Measurements from ENCODE around the gene RNF220.
A peak's percentile ranks its signal among the peaks of the same experiment; 100 is the strongest.
"Not testable (repeated sequence)": the region's sequence is repeated elsewhere in the genome, so short reads cannot be mapped to it uniquely, and the experiment has no call there.

The RNF220 gene

DNA sequence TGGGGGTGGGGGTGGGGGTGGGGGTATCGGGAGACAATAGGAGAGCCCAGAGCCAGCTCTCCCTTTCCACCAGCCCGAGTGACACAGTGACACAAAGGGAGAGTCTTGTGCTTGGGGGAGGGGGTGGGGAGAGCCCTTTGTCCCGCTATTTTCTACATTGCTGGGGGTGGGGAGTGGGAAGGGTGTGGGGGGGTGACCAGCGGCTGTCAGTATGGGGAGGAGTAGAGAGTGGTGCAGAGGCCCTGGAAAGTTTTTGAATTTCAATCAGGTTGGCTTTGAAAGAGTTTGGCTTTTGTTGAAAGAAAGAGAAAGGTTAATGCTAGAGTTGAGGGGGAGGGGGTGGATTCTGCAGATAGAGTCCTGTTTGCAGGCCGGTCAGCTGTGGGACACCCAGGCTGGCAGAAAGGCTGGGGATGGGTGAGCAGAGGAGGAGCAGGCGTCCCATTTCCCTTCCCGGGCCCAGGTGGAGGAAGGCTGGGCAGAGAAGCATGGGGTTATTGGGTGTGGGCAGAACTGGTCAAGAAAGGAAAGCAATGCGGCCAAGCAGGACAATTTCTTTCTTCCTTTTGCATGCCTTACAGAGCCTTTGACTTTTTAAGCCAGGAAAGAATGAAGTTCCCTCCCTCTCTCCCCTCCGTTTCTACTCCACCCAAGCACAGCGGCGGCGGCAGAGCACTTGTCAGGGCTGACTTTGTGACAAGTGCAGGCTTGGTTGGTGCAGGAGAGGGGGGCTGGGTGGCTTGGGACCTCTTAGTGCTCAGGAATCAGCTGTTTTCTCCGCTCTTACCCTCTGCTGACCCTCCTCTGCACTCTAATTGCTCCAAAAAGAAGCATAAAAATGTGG, 96.2 kb downstream of the RNF220 start:
- no peak overlapping the region for H3K4me3 ChIP-seq (ENCODE audit: low read depth, low read length)
- H3K9ac ChIP-seq (ENCODE audit: low read length) = no peak overlapping the region
- no peaks in the 10 kb centered on the region for H3K9me3 ChIP-seq (ENCODE audit: insufficient read depth, low read depth, low read length)
- H2AFZ ChIP-seq (ENCODE audit: insufficient read depth, low read length, poor library complexity) = no peak overlapping the region
- peaks cover 4% of the 10 kb centered on the region for H3K27me3 ChIP-seq (ENCODE audit: insufficient read depth, low read length)
- no peaks in the 10 kb centered on the region for H3K79me1 ChIP-seq (ENCODE audit: low read length)
- no peak overlapping the region for H2BK120ac ChIP-seq (ENCODE audit: insufficient read depth, low read length, poor library complexity)
- no peak overlapping the region for H2BK5ac ChIP-seq (ENCODE audit: low read depth, low read length, poor library complexity)
- H3K4me2 ChIP-seq (ENCODE audit: low read length) = peak overlapping the region; percentile 23
- H3K14ac ChIP-seq (ENCODE audit: low read length) = no peak overlapping the region
- WGBS (ENCODE audit: extremely low coverage, insufficient coverage, insufficient read length) = no CpG with 5 or more reads among the region's 13 CpGs
- H3K79me2 ChIP-seq (ENCODE audit: control insufficient read depth, insufficient read depth, low read length, poor library complexity) = no peaks in the 10 kb centered on the region
- H4K12ac ChIP-seq (ENCODE audit: low read depth, low read length) = no peak overlapping the region
- H4K8ac ChIP-seq (ENCODE audit: low read depth, low read length) = no peak overlapping the region
- H3K4ac ChIP-seq (ENCODE audit: low read depth, low read length) = no peak overlapping the region
- H3K36me3 ChIP-seq (ENCODE audit: control insufficient read depth in 1 of 2, insufficient read depth in 2 of 2, low read length in 2 of 2) = peaks cover 0 to 1% of the 10 kb centered on the region in 2 experiments
- DNase-seq = no peak
- no peak overlapping the region for H4K91ac ChIP-seq (ENCODE audit: low read depth, low read length)
- H3K18ac ChIP-seq (ENCODE audit: low read length) = no peak overlapping the region
- H3K27ac ChIP-seq (ENCODE audit: low read depth, low read length) = no peak overlapping the region
- peaks cover 0 to 10% of the 10 kb centered on the region in 2 experiments for H3K4me1 ChIP-seq (ENCODE audit: control insufficient read depth in 1 of 2, insufficient read depth in 2 of 2, low read length in 2 of 2)
- H2BK12ac ChIP-seq (ENCODE audit: low read length) = no peak overlapping the region
- H2AK5ac ChIP-seq (ENCODE audit: low read length) = no peak overlapping the region
- no peak overlapping the region for H3K23ac ChIP-seq (ENCODE audit: low read length)

- not testable (repeated sequence) for H4K12ac ChIP-seq (ENCODE audit: low read depth, low read length); H3K9ac ChIP-seq (ENCODE audit: low read length); H3K9me3 ChIP-seq (ENCODE audit: insufficient read depth, low read depth, low read length); H2AK5ac ChIP-seq (ENCODE audit: low read length); H3K79me2 ChIP-seq (ENCODE audit: control insufficient read depth, insufficient read depth, low read length, poor library complexity); H3K4me3 ChIP-seq (ENCODE audit: low read depth, low read length); H2AFZ ChIP-seq (ENCODE audit: insufficient read depth, low read length, poor library complexity); H2BK120ac ChIP-seq (ENCODE audit: insufficient read depth, low read length, poor library complexity); H3K4me1 ChIP-seq (ENCODE audit: control insufficient read depth in 1 of 2, insufficient read depth in 2 of 2, low read length in 2 of 2); H3K27me3 ChIP-seq (ENCODE audit: insufficient read depth, low read length); H3K18ac ChIP-seq (ENCODE audit: low read length); H3K79me1 ChIP-seq (ENCODE audit: low read length); H3K36me3 ChIP-seq (ENCODE audit: control insufficient read depth in 1 of 2, insufficient read depth in 2 of 2, low read length in 2 of 2); H3K4ac ChIP-seq (ENCODE audit: low read depth, low read length); H2BK12ac ChIP-seq (ENCODE audit: low read length); H3K27ac ChIP-seq (ENCODE audit: low read depth, low read length); H3K23ac ChIP-seq (ENCODE audit: low read length); H3K14ac ChIP-seq (ENCODE audit: low read length); H2BK5ac ChIP-seq (ENCODE audit: low read depth, low read length, poor library complexity); DNase-seq; H4K8ac ChIP-seq (ENCODE audit: low read depth, low read length); H4K91ac ChIP-seq (ENCODE audit: low read depth, low read length); H3K4me2 ChIP-seq (ENCODE audit: low read length)
- no CpG with 5 or more reads among the region's 6 CpGs for WGBS (ENCODE audit: extremely low coverage, insufficient coverage, insufficient read length)
Measured at GRCh38 chr1:44502823-44503222, 97.8 kb downstream of the RNF220 start.

- no peak overlapping the region for H2BK120ac ChIP-seq (ENCODE audit: insufficient read depth, low read length, poor library complexity)
- no peak overlapping the region for H3K4me3 ChIP-seq (ENCODE audit: low read depth, low read length)
- H2AK5ac ChIP-seq (ENCODE audit: low read length) = no peak overlapping the region
- no peaks in the 10 kb centered on the region for H3K36me3 ChIP-seq (ENCODE audit: control insufficient read depth in 1 of 2, insufficient read depth in 2 of 2, low read length in 2 of 2)
- no peak for DNase-seq
- H3K4me1 ChIP-seq (ENCODE audit: control insufficient read depth in 1 of 2, insufficient read depth in 2 of 2, low read length in 2 of 2) = peaks cover 0 to 10% of the 10 kb centered on the region in 2 experiments
- H3K4me2 ChIP-seq (ENCODE audit: low read length) = no peak overlapping the region
- no peaks in the 10 kb centered on the region for H3K79me1 ChIP-seq (ENCODE audit: low read length)
- no peak overlapping the region for H3K9ac ChIP-seq (ENCODE audit: low read length)
- no peaks in the 10 kb centered on the region for H3K79me2 ChIP-seq (ENCODE audit: control insufficient read depth, insufficient read depth, low read length, poor library complexity)
- H4K91ac ChIP-seq (ENCODE audit: low read depth, low read length) = no peak overlapping the region
- no CpG with 5 or more reads among the region's 6 CpGs for WGBS (ENCODE audit: extremely low coverage, insufficient coverage, insufficient read length)
- no peak overlapping the region for H3K4ac ChIP-seq (ENCODE audit: low read depth, low read length)
- H3K9me3 ChIP-seq (ENCODE audit: insufficient read depth, low read depth, low read length) = no peaks in the 10 kb centered on the region
- no peak overlapping the region for H3K18ac ChIP-seq (ENCODE audit: low read length)
- no peak overlapping the region for H4K8ac ChIP-seq (ENCODE audit: low read depth, low read length)
- H3K14ac ChIP-seq (ENCODE audit: low read length) = no peak overlapping the region
- H4K12ac ChIP-seq (ENCODE audit: low read depth, low read length) = no peak overlapping the region
- H3K23ac ChIP-seq (ENCODE audit: low read length) = no peak overlapping the region
- H2AFZ ChIP-seq (ENCODE audit: insufficient read depth, low read length, poor library complexity) = no peak overlapping the region
- peaks cover 4% of the 10 kb centered on the region for H3K27me3 ChIP-seq (ENCODE audit: insufficient read depth, low read length)
- H2BK12ac ChIP-seq (ENCODE audit: low read length) = no peak overlapping the region
- H3K27ac ChIP-seq (ENCODE audit: low read depth, low read length) = no peak overlapping the region
- H2BK5ac ChIP-seq (ENCODE audit: low read depth, low read length, poor library complexity) = no peak overlapping the region
Measured at GRCh38 chr1:44503625-44504024, 98.6 kb downstream of the RNF220 start.

DNA sequence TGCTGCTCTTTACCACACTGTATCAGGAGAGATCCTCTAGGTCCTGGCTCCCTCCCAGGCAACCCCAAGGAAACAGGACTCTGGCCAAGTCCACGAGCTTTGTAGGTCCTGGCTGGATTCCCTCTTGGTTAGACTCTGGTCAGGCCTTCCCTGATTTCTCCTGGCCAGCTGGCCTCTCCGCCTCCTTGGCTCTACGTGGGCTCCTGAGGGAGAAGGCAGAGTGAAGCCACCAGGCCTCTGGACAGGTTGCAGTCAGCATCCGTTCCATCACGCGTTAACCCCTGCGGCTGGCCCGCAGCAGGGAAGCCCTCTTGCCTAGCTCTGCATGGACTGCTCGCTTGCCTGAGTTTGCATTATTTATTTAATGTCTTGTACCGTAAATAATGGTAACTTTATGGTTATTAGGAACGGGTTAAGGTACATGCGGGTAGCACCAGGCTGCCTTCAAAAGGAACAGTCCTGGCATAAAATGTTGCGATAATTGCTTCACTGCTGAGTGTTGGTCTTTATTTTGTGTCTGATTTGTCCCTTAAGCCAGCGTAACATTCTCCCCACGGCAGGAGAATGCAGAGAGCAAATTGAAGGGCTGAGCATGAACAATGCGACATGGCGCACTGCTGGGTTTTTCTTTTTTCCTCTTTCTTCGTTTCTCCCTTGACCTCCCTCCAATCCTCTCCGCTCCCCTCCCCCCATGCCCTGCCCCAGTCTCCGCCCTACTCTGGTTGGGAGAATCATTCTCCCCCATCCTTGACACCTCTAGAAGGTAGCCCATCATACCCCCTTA, 100.3 kb downstream of the RNF220 start:
- no peak overlapping the region for H3K9ac ChIP-seq (ENCODE audit: low read length)
- H2AFZ ChIP-seq (ENCODE audit: insufficient read depth, low read length, poor library complexity) = no peak overlapping the region
- H3K23ac ChIP-seq (ENCODE audit: low read length) = no peak overlapping the region
- H3K18ac ChIP-seq (ENCODE audit: low read length) = no peak overlapping the region
- no peak overlapping the region for H4K8ac ChIP-seq (ENCODE audit: low read depth, low read length)
- no peaks in the 10 kb centered on the region for H3K79me2 ChIP-seq (ENCODE audit: control insufficient read depth, insufficient read depth, low read length, poor library complexity)
- no peak overlapping the region for H2BK120ac ChIP-seq (ENCODE audit: insufficient read depth, low read length, poor library complexity)
- H3K79me1 ChIP-seq (ENCODE audit: low read length) = no peaks in the 10 kb centered on the region
- no peak overlapping the region for H3K4ac ChIP-seq (ENCODE audit: low read depth, low read length)
- H2BK12ac ChIP-seq (ENCODE audit: low read length) = no peak overlapping the region
- H3K9me3 ChIP-seq (ENCODE audit: insufficient read depth, low read depth, low read length) = no peaks in the 10 kb centered on the region
- no peak overlapping the region for H3K4me3 ChIP-seq (ENCODE audit: low read depth, low read length)
- H2BK5ac ChIP-seq (ENCODE audit: low read depth, low read length, poor library complexity) = no peak overlapping the region
- no peak overlapping the region for H3K14ac ChIP-seq (ENCODE audit: low read length)
- no peaks in the 10 kb centered on the region for H3K27me3 ChIP-seq (ENCODE audit: insufficient read depth, low read length)
- no CpG with 5 or more reads among the region's 20 CpGs for WGBS (ENCODE audit: extremely low coverage, insufficient coverage, insufficient read length)
- no peak overlapping the region for H2AK5ac ChIP-seq (ENCODE audit: low read length)
- H3K36me3 ChIP-seq (ENCODE audit: control insufficient read depth in 1 of 2, insufficient read depth in 2 of 2, low read length in 2 of 2) = no peaks in the 10 kb centered on the region
- no peak overlapping the region for H4K12ac ChIP-seq (ENCODE audit: low read depth, low read length)
- H3K27ac ChIP-seq (ENCODE audit: low read depth, low read length) = no peak overlapping the region
- H3K4me2 ChIP-seq (ENCODE audit: low read length) = no peak overlapping the region
- no peak for DNase-seq
- peaks cover 0 to 10% of the 10 kb centered on the region in 2 experiments for H3K4me1 ChIP-seq (ENCODE audit: control insufficient read depth in 1 of 2, insufficient read depth in 2 of 2, low read length in 2 of 2)
- H4K91ac ChIP-seq (ENCODE audit: low read depth, low read length) = no peak overlapping the region

Measured in trophoblast cell (in vitro differentiated cells and primary cell).